HG03558 (cell line): ENCODE measurements around the gene FHIT.

Experiments
- ATAC-seq: cut with Tn5 transposase; IDR thresholded peaks from one replicate; pipeline ENCODE4 v1.9.1; 2021; ENCODE audit warnings: moderate number of reproducible peaks; ENCODE audit not compliant: unreplicated experiment; ENCODE audit errors: extremely low read depth

Gene FHIT

DNA sequence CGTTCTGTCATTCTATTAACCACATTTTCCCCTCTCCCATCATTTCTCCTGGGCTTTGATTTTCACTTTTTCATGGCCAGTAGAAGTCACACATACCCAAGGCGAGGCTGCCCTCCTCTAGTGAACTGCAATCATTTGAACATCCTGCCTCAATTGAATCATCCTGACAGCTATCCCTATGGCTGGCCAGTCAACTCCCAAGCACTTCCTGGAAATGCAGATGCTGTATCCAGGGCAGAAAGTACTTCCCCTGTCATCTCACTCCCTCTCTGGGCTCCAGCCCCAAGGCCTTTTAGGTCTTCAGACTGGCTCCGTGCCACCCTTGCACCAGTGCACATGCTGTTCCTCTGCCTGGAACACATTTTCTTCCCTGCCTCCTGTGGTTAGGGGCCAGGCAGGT, 1463.1 kb downstream of the FHIT start:
- no peak for ATAC-seq

GRCh38 chr3:59786374-59786773, 1464.9 kb downstream of the FHIT start:
- no peak for ATAC-seq

DNA sequence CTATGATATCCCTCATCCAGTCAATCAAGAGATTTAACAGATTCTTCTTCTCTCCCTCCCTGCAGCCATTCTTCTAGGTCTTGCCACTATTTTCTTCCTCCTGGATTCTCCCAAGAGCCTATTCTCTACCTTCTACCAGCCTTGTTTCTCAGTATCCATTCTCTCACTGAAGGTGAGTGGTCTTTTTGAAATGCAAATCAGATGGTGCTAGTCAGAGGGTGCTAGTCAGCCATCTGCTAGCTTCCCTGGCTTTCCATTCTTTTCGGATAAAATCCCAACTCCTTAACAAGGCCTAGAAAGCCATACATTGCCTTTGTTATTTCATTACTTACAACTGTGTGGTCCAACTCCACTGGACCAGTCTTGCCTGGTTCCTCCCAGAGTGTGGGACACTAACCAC, 1467.1 kb downstream of the FHIT start:
- no peak for ATAC-seq

DNA sequence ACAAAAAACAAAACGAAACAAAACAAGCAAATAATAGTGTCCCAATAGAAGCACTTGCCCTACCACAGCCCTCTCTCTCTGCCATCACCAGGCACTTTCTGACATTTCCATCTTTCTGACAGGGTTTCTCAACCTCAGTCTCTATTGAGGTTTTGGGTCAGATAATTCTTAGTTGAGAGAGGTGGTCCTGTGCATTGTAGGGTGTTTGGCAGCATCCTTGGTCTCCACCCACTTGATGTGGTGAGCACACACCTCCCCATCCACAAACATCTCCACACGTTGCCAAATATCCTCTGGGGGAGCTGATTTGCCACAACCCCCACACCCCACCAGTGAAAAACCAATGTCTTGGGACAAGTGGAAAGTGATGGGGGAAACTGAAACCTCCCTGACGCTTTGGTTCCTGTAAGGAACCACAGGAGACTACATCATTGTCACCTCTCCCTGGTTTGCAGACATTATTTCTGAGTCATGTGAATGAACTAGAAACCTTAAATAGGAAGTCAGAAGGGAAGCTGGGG, 1467.7 kb downstream of the FHIT start:
- no peak for ATAC-seq

DNA sequence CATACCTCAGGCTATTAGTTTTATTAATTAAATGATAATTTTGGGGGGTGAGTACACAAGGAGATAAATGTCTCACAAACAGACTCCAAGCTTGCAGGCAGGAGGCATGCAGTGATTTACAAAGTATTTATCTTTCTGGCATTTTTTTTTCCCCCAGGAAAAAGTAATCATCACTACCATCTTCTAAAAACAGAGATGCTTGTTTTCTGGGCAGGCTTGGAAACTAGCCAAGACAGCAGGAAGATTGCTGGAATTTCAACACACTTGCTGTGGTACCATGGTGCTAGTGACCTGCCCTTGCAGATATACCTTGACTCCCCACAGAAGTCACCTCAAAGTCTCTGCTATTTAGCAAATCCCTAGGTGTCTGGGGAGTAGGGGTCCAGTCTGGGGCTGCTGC, 1468.6 kb downstream of the FHIT start:
- no peak for ATAC-seq

DNA sequence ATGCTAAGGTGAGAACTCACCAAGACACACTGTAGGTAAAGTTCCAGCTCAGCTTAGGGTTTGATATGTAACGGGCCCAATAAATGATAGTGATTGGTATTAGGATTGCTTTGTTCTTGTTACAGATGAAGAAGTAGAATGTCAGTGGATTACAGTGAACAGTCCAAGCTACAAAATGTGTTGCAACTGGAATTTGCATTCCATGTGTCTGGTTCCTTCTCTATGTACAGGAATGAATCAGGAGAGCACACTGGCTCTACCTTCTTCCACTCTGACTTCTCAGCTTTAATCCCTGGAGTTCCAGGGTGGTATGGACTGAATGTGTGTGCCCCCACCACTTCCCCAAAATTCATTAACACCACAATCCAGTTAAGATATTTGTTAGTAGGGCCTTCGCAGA, 1471.0 kb downstream of the FHIT start:
- no peak for ATAC-seq

DNA sequence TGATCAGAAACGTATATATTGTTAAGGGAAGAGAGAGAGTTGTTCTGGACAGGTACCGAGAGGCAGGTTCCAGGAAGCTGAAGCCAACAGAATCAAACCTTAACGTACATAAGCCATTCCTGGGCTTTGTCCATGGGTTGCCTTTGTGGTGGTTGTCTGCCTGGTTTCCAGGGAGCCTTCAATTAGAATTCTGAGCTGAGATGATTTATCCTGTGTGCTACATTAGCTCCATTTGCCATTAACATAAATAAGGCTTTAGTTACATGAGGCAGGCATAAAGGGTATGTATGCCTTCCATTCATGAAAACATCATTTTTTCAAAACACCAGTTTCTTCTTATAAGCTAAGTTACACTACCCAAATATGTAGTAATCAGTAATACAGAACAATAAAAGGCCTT, 1472.0 kb downstream of the FHIT start:
- no peak for ATAC-seq

- no peak for ATAC-seq
Measured at GRCh38 chr3:59777667-59778077, 1473.6 kb downstream of the FHIT start.

- ATAC-seq: no peak
Measured at GRCh38 chr3:59777066-59777465, 1474.2 kb downstream of the FHIT start.

DNA sequence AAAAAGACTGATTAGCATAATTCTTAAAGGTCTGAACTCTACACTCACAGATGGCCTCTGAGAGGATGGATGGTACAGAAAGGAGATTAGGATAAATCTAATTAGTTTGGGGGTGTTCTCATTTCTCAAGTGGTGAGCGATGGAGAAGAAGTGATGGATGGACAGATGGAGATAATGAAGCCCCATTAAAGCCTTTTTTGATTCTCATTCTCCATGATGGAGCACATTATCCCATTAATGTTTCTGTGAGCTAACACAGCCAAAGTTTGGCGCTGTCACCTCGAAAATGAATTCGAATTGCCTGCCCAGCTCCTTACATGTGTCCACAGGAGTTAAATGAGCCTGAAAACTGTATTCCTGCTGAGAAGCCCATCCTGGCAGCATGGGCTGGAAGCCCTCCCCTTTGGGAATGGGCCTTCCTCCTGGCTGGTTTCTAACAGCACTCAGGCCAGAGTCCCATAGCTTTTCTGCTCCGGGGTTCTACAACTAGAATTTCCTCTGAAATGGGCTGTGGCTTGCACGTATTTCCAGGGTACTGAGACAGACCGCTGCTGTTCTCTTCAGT, 1475.4 kb downstream of the FHIT start:
- ATAC-seq: no peak

DNA sequence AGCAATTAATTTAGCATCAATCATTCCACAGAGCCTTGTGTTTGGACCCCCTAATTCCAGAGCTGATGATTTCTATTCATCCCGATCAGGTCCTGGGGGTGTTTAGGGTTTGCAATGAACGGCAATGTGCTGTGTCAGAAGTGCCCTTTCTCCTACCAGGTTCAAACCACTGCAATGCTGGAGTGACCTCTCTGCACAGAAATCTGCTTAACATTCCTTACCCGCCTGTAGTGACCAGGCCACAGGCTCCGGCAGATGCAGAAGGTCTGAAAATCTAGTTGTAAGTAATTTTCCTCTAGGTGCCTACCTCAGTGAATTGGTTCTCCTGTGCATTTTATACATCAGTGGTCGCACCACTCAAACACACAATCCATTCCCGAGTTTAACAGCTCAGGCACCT, 1476.1 kb downstream of the FHIT start:
- no peak for ATAC-seq

- ATAC-seq: no peak
Measured at GRCh38 chr3:59774634-59775033, 1476.6 kb downstream of the FHIT start.

- no peak for ATAC-seq
Measured at GRCh38 chr3:59774000-59774399, 1477.3 kb downstream of the FHIT start.

- ATAC-seq: no peak
Measured at GRCh38 chr3:59772416-59773408, 1478.5 kb downstream of the FHIT start.

DNA sequence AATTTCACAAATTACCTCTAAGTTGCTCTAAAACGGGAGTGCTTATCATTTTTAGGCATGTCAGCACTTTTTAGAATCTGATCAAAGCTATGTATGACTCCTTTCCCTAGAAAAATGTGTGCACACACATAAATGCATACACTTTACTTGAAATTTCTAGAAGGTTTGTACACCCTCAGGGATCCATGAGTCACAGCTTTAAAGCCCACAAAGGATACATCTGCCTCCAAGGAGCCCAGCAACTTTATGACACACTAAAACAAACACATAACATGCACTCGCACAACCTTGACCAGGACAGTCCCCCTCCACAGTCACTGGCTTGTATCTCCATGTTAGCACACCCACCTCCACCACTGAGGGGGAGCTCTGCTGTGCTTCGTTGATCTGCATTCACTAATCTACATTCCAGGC, 1479.5 kb downstream of the FHIT start:
- ATAC-seq: no peak

- ATAC-seq: no peak
Measured at GRCh38 chr3:59769127-59769750, 1482.0 kb downstream of the FHIT start.

DNA sequence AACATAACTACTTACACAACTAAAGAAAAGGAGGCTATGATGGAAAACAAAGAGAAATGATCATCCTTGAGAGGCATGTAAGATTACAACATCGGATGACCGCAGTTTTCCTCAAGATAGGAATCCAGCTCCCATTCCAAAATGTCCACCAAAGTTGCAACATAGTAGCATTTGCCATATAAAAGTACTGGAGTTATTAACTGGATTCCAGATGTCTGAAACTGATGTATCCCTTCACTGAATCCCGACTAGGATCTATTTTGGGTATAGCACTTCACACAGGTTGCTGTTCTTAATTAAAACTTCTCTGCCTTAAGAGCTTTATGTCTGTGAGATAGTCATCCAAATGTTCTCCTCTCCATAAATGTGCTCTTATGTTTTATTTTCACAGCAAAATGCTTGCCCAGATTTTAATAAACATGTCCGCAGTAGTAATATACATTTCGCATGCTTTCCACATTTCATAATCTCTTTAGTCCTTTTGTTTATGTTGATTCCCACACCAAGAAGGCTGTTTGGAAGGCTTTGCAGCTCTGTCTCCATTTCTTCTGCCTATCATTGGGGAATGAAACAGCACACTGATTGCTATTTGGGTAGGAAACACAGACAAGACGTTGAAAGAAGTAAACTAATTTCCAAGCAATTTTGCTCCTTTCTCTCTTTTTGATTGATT, 1484.9 kb downstream of the FHIT start:
- no peak for ATAC-seq

DNA sequence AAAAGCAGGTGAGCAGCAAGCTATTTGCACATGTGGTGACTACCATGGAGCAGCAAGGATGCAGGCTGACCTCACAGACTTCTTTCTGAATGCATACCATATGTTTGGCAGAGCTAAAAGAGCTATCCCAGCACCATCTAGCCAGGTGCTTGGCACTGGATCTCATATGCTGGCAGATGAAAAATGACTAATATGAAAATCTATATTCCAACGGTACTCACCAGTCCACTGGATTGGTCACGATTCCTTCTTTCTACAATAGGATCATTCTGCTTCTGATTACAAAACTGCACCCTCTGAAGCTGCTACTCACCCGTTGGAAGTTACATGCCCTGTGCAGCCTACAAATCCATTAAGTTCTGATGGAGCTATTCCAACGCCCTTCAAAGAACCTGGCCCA, 1487.1 kb downstream of the FHIT start:
- no peak for ATAC-seq

GRCh38 chr3:59762941-59763340, 1488.3 kb downstream of the FHIT start:
- no peak for ATAC-seq

GRCh38 chr3:59759298-59760031, 1491.8 kb downstream of the FHIT start:
- ATAC-seq: no peak
